ENCODE measurements around the gene NAT9. TPM values are rescaled to one million over a fixed set of nuclear protein-coding genes. Genes with fewer than 3 reads are reported as not detected.

Gene NAT9
- total and polyA plus RNA-seq, 2 experiments from 2014 or later = 37.3 to 37.5 TPM

GRCh38 chr17:74738051-74738996, 37.8 kb downstream of the NAT9 start:
- peaks cover 21% of the 10 kb centered on the region for H3K4me1 ChIP-seq (ENCODE audit: insufficient read depth)
- no peaks in the 10 kb centered on the region for H3K9me2 ChIP-seq (ENCODE audit: insufficient read depth)
- H3K36me3 ChIP-seq (ENCODE audit: insufficient read depth) = no peaks in the 10 kb centered on the region
- H2AFZ ChIP-seq = peak overlapping the region; percentile 23; the same call in 1 of the 2 replicates
- H3K27ac Mint-ChIP-seq = no peak overlapping the region
- H3K4me3 ChIP-seq = peak overlapping the region; percentile 84
- peaks cover 24% of the 10 kb centered on the region for H3K27me3 Mint-ChIP-seq (ENCODE audit: insufficient read depth, low read depth, poor library complexity)
- H3K27ac ChIP-seq (ENCODE audit: low read depth) = peak overlapping the region; percentile 47; the same call in 1 of the 2 replicates
- H3K4me2 ChIP-seq = peak overlapping the region; percentile 90
- ATAC-seq = no peak
- peaks cover 15% of the 10 kb centered on the region; the same call in 1 of the 2 replicates for H3F3A ChIP-seq (replicated peaks; ENCODE audit: low read depth)
- H3K79me2 ChIP-seq (replicated peaks; ENCODE audit: insufficient read depth) = no peaks in the 10 kb centered on the region
- peak overlapping the region; percentile 83 for H3K4me3 Mint-ChIP-seq
- H3K4me1 Mint-ChIP-seq = peaks cover 30% of the 10 kb centered on the region
- H3K9me3 Mint-ChIP-seq = no peaks in the 10 kb centered on the region
- H3K36me3 Mint-ChIP-seq (ENCODE audit: low read depth) = no peaks in the 10 kb centered on the region
- TF ChIP-seq ETS1 (IDR thresholded peaks at IDR 0.05) (no peak), EZH2 (IDR thresholded peaks at IDR 0.05; ENCODE audit: low read depth, unreplicated experiment) (no peak), REST (IDR thresholded peaks at IDR 0.05; ENCODE audit: unreplicated experiment) (no peak), CTCF (conservative IDR thresholded peaks at IDR 0.05; ENCODE audit: low read depth in 2 of 2) (no peak), ZNF331 (CRISPR knock-in tag; IDR thresholded peaks at IDR 0.05; ENCODE audit: low read depth) (no peak), ZNF114 (CRISPR knock-in tag; IDR thresholded peaks at IDR 0.05) (no peak), STAT1 (IDR thresholded peaks at IDR 0.05; ENCODE audit: unreplicated experiment) (no peak), EZH2phosphoT487 (IDR thresholded peaks at IDR 0.05; ENCODE audit: unreplicated experiment) (no peak), CREB1 (CRISPR knock-in tag; IDR thresholded peaks at IDR 0.05; ENCODE audit: low read depth) (no peak), NANOG (IDR thresholded peaks at IDR 0.05; ENCODE audit: borderline replicate concordance) (no peak), ZNF462 (CRISPR knock-in tag; IDR thresholded peaks at IDR 0.05) (no peak), JUNB (IDR thresholded peaks at IDR 0.05; ENCODE audit: unreplicated experiment) (no peak), POLR2AphosphoS5 (IDR thresholded peaks at IDR 0.05; ENCODE audit: low read depth) (no peak)
- H3K27me3 ChIP-seq (ENCODE audit: insufficient read depth) = peaks cover 11% of the 10 kb centered on the region; the same call in 1 of the 2 replicates
- no peak for DNase-seq (ENCODE audit: low spot score)
- no peaks in the 10 kb centered on the region for H4K20me1 ChIP-seq (replicated peaks; ENCODE audit: insufficient read depth)
